Bladder microvascular endothelial cell (primary cell): Measurements from ENCODE around the gene CAP2. TPM values are rescaled to one million over a fixed set of nuclear protein-coding genes. Genes with fewer than 3 reads are reported as not detected.

Experiments used
- total RNA-seq: library from RNA; depleted of rRNA; stranded (reverse); fragments of >200 nt; gene quantifications from 2 replicates; pipeline ENCODE4 v1.2.3, GENCODE V29; 2014

CAP2 gene, protein sequence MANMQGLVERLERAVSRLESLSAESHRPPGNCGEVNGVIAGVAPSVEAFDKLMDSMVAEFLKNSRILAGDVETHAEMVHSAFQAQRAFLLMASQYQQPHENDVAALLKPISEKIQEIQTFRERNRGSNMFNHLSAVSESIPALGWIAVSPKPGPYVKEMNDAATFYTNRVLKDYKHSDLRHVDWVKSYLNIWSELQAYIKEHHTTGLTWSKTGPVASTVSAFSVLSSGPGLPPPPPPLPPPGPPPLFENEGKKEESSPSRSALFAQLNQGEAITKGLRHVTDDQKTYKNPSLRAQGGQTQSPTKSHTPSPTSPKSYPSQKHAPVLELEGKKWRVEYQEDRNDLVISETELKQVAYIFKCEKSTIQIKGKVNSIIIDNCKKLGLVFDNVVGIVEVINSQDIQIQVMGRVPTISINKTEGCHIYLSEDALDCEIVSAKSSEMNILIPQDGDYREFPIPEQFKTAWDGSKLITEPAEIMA
- 2.6 and 4.2 TPM in 2 replicates for total RNA-seq

DNA sequence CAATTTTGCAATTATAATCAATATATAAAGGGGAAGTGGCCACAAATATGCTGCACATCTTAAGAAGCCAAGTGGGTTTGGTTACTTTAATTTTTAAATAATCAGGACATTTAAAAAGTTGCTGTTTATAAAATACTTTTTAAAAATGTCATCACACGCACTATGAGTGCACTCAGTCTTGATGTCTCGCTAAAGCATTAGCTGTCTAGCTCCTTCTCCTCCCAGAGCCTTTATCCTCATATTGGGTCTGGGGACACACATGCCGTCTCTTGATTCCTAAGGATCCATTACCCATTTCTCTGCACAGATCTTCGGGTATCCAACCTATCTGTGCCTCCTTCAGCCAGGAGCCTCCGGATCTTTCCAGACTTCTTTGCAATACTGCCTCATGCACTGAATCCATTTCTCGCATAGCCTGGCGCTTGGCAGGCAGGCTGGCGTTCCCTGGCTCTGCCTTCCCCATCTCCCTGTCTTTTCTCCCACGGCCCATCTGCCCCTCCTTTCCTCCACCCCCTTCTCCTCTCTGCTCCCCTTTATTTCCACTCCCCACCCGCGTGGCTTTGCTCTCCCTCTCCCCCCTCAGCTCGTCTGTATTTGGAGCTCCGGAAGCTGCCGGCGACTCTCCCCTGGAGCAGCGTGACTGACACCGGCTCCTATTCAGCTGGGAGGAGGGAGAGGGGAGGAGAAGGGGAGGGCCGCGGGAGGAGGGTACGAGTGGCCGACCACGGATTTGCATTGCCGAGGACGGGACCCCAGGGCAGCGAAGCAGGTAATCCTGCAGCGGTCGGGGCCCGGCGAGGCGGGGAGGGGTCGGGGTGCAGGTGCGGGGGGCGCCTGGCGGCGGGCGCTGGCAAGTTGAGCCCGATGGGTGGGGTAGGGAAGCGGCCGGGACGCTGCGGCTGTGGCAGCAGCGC is at the start of gene CAP2:
TSS of gene CAP2 (plus strand) at position 618 of the 914 bp plus-strand sequence. CDS start 27,961 bp downstream, outside the sequence.

DNA sequence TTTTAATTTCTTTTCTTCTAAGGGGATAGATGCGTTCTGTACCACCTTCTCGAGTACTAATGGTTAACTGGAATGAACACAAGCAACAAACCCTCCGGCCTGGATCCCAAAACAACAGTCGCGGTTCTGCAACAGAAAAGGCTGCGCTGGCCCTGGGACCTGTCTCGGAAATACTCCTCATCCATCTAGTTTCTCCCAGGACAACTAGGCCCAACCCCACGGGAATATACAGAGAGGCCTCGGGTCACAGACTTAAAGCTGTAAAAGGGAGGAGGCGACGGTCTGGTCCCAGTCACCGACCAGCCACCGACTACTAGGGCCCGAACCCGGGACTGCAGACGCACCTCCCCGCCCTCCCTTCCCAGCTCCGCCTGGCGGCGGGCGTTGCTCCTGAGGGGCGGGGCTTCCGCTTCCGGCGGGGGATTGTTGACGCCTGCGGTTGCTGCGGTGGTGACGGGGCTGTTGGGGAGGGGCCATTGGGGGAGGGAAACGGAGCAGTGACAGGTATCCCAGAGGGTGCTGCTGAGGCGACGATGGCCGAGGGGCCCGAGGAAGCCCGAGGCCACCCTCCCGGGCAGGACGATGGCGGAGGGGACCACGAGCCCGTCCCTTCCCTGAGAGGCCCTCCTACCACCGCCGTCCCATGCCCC is 206.6 kb downstream of the CAP2 start, which contains the start of gene FAM8A1:
TSS of gene FAM8A1 (plus strand) at position 426 of the 650 bp plus-strand sequence. CDS start at position 534, 108 bp downstream.

Other genes starting within 250 kb of the CAP2 start
- 1.2 and 2.4 TPM in 2 replicates for gene RBM24, start 112.2 kb upstream of the CAP2 start, total RNA-seq
- gene FAM8A1, start 206.7 kb downstream of the CAP2 start, total RNA-seq = 7.8 and 10.1 TPM in 2 replicates